HCT116 (cell line): Measurements from ENCODE around the gene NF1.

Experiments
- CEBPB ChIP-seq: IDR thresholded peaks from 2 replicates; pipeline ENCODE4 v1.6.1; 2012; ENCODE audit warnings: low read depth
- EZH2 ChIP-seq: fragments of 200-600 bp; sonication (generic); IDR thresholded peaks from 2 replicates; pipeline ENCODE4 v1.6.1; 2017; ENCODE audit warnings: antibody characterized with exemption, mixed run types
- POLR2A ChIP-seq: IDR thresholded peaks from 2 replicates; pipeline ENCODE4 v1.7.0; 2011; ENCODE audit warnings: borderline replicate concordance; ENCODE audit not compliant: insufficient read depth, insufficient read length; ENCODE audit errors: extremely low read depth
- POLR2AphosphoS5 ChIP-seq: IDR thresholded peaks from 2 replicates; pipeline ENCODE4 v1.6.1; 2011; ENCODE audit warnings: mild to moderate bottlenecking, low read depth, low read length, moderate library complexity
- RAD21 ChIP-seq: IDR thresholded peaks from 2 replicates; pipeline ENCODE4 v1.6.1; 2012; ENCODE audit warnings: low read depth, mild to moderate bottlenecking
- SIN3A ChIP-seq: IDR thresholded peaks from 2 replicates; pipeline ENCODE4 v1.6.1; 2012; ENCODE audit warnings: low read depth
- SP1 ChIP-seq: IDR thresholded peaks from 2 replicates; pipeline ENCODE4 v1.6.1; 2012; ENCODE audit warnings: low read depth
- SRF ChIP-seq: IDR thresholded peaks from 2 replicates; pipeline ENCODE4 v1.6.1; 2012; ENCODE audit warnings: low read depth
- ZFX ChIP-seq: fragments of 450-650 bp; IDR thresholded peaks from 2 replicates; pipeline ENCODE4 v1.6.1; 2017
- TF ChIP-seq, protein P1 (sequence below), 3 experiments: fragments of 200-600 bp in 1 of 3; sonication (generic) in 1 of 3; IDR thresholded peaks in 2 of 3; conservative IDR thresholded peaks in 1 of 3; 2 replicates each; pipeline ENCODE4 v1.5.1; 2012 to 2017; ENCODE audit warnings: low read depth in 2 of 3, low read length in 2 of 3, antibody characterized with exemption in 1 of 3, borderline replicate concordance in 1 of 3, control low read depth in 1 of 3, mild to moderate bottlenecking in 1 of 3, mixed read lengths in 1 of 3, mixed run types in 1 of 3, moderate library complexity in 1 of 3; ENCODE audit not compliant: insufficient read depth in 1 of 3
- TF ChIP-seq, protein P2 (sequence below): IDR thresholded peaks from 2 replicates; pipeline ENCODE4 v1.6.1; 2012; ENCODE audit warnings: low read depth
- TF ChIP-seq, protein P3 (sequence below): IDR thresholded peaks from 2 replicates; pipeline ENCODE4 v1.6.1; 2012
- TF ChIP-seq, protein P4 (sequence below): IDR thresholded peaks from 2 replicates; pipeline ENCODE4 v1.6.1; 2011; ENCODE audit warnings: mild to moderate bottlenecking, low read length, moderate library complexity; ENCODE audit not compliant: insufficient replicate concordance; ENCODE audit errors: extremely low read depth

DNA sequence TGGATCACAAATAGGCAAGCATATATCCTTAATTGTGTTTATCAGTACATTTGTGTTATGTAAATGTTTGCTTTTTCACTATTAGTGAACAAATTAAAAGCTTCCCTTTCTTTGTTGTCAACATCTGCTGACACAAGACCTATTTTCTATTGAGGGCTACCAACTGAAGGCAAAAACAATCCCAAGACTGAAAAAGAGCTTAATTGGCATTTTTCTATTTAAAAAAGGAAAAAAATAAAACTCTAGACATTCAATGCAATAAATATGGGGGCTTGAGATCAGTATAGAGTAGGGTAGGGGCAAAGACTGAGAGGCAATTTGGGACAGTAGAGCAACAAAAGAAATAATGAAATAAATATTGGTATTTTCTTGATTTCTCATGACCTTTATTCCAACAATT is 178.0 kb downstream of the NF1 start:
- TF ChIP-seq, protein P1, sequence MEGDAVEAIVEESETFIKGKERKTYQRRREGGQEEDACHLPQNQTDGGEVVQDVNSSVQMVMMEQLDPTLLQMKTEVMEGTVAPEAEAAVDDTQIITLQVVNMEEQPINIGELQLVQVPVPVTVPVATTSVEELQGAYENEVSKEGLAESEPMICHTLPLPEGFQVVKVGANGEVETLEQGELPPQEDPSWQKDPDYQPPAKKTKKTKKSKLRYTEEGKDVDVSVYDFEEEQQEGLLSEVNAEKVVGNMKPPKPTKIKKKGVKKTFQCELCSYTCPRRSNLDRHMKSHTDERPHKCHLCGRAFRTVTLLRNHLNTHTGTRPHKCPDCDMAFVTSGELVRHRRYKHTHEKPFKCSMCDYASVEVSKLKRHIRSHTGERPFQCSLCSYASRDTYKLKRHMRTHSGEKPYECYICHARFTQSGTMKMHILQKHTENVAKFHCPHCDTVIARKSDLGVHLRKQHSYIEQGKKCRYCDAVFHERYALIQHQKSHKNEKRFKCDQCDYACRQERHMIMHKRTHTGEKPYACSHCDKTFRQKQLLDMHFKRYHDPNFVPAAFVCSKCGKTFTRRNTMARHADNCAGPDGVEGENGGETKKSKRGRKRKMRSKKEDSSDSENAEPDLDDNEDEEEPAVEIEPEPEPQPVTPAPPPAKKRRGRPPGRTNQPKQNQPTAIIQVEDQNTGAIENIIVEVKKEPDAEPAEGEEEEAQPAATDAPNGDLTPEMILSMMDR (IDR thresholded peaks at IDR 0.05 in 2 of 3, conservative IDR thresholded peaks at IDR 0.05 in 1 of 3; ENCODE audit: borderline replicate concordance in 1 of 3, insufficient read depth in 1 of 3, low read depth in 2 of 3, low read length in 2 of 3) = no peak
- TF ChIP-seq POLR2AphosphoS5 (no peak), EZH2 (no peak), RAD21 (no peak), POLR2A (no peak), SRF (no peak), SIN3A (no peak), ZFX (no peak), SP1 (no peak), CEBPB (no peak)
- TF ChIP-seq, protein P2, sequence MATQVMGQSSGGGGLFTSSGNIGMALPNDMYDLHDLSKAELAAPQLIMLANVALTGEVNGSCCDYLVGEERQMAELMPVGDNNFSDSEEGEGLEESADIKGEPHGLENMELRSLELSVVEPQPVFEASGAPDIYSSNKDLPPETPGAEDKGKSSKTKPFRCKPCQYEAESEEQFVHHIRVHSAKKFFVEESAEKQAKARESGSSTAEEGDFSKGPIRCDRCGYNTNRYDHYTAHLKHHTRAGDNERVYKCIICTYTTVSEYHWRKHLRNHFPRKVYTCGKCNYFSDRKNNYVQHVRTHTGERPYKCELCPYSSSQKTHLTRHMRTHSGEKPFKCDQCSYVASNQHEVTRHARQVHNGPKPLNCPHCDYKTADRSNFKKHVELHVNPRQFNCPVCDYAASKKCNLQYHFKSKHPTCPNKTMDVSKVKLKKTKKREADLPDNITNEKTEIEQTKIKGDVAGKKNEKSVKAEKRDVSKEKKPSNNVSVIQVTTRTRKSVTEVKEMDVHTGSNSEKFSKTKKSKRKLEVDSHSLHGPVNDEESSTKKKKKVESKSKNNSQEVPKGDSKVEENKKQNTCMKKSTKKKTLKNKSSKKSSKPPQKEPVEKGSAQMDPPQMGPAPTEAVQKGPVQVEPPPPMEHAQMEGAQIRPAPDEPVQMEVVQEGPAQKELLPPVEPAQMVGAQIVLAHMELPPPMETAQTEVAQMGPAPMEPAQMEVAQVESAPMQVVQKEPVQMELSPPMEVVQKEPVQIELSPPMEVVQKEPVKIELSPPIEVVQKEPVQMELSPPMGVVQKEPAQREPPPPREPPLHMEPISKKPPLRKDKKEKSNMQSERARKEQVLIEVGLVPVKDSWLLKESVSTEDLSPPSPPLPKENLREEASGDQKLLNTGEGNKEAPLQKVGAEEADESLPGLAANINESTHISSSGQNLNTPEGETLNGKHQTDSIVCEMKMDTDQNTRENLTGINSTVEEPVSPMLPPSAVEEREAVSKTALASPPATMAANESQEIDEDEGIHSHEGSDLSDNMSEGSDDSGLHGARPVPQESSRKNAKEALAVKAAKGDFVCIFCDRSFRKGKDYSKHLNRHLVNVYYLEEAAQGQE = no peak
- TF ChIP-seq, protein P3, sequence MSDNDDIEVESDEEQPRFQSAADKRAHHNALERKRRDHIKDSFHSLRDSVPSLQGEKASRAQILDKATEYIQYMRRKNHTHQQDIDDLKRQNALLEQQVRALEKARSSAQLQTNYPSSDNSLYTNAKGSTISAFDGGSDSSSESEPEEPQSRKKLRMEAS = no peak
- TF ChIP-seq, protein P4, sequence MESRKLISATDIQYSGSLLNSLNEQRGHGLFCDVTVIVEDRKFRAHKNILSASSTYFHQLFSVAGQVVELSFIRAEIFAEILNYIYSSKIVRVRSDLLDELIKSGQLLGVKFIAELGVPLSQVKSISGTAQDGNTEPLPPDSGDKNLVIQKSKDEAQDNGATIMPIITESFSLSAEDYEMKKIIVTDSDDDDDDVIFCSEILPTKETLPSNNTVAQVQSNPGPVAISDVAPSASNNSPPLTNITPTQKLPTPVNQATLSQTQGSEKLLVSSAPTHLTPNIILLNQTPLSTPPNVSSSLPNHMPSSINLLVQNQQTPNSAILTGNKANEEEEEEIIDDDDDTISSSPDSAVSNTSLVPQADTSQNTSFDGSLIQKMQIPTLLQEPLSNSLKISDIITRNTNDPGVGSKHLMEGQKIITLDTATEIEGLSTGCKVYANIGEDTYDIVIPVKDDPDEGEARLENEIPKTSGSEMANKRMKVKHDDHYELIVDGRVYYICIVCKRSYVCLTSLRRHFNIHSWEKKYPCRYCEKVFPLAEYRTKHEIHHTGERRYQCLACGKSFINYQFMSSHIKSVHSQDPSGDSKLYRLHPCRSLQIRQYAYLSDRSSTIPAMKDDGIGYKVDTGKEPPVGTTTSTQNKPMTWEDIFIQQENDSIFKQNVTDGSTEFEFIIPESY = no peak
